ENCODE measurements around the gene ANAPC15.

GRCh38 chr11:72083414-72083813, 29.1 kb downstream of the ANAPC15 start:
- TF ChIP-seq CTCF (IDR thresholded peaks at IDR 0.05) (no peak), POLR2A (IDR thresholded peaks at IDR 0.05) (no peak)
